ENCODE results near the gene VGLL4.

Gene VGLL4

GRCh38 chr3:11612515-11613188 lies 31.1 kb downstream of the VGLL4 start:
- H3K4me3 ChIP-seq (ENCODE audit: low read depth, low read length): no peak overlapping the region
- H3K79me1 ChIP-seq (ENCODE audit: low read length): peaks cover 2% of the 10 kb centered on the region
- peak overlapping the region; percentile 11 for H2BK12ac ChIP-seq (ENCODE audit: low read length)
- H3K27me3 ChIP-seq (ENCODE audit: insufficient read depth, low read length): no peaks in the 10 kb centered on the region
- H3K14ac ChIP-seq (ENCODE audit: low read length): no peak overlapping the region
- no peak overlapping the region for H3K27ac ChIP-seq (ENCODE audit: low read depth, low read length)
- no peak overlapping the region for H3K4me2 ChIP-seq (ENCODE audit: low read length)
- no peak overlapping the region for H4K91ac ChIP-seq (ENCODE audit: low read depth, low read length)
- no peak overlapping the region for H3K9ac ChIP-seq (ENCODE audit: low read length)
- no peaks in the 10 kb centered on the region for H3K9me3 ChIP-seq (ENCODE audit: insufficient read depth, low read depth, low read length)
- no peak for DNase-seq
- H2BK5ac ChIP-seq (ENCODE audit: low read depth, low read length, poor library complexity): no peak overlapping the region
- peaks cover 4 to 8% of the 10 kb centered on the region in 2 experiments for H3K36me3 ChIP-seq (ENCODE audit: control insufficient read depth in 1 of 2, insufficient read depth in 2 of 2, low read length in 2 of 2)
- no CpG with 5 or more reads among the region's 9 CpGs for WGBS (ENCODE audit: extremely low coverage, insufficient coverage, insufficient read length)
- H3K79me2 ChIP-seq (ENCODE audit: control insufficient read depth, insufficient read depth, low read length, poor library complexity): peaks cover 17% of the 10 kb centered on the region
- H4K8ac ChIP-seq (ENCODE audit: low read depth, low read length): no peak overlapping the region
- peak overlapping the region; percentile 64 for H3K4ac ChIP-seq (ENCODE audit: low read depth, low read length)
- no peak overlapping the region for H2AK5ac ChIP-seq (ENCODE audit: low read length)
- no peak overlapping the region for H2BK120ac ChIP-seq (ENCODE audit: insufficient read depth, low read length, poor library complexity)
- H3K4me1 ChIP-seq (ENCODE audit: control insufficient read depth in 1 of 2, insufficient read depth in 2 of 2, low read length in 2 of 2): peaks cover 24 to 32% of the 10 kb centered on the region in 2 experiments
- no peak overlapping the region for H4K12ac ChIP-seq (ENCODE audit: low read depth, low read length)
- no peak overlapping the region for H2AFZ ChIP-seq (ENCODE audit: insufficient read depth, low read length, poor library complexity)
- H3K18ac ChIP-seq (ENCODE audit: low read length): peak overlapping the region; percentile 60
- no peak overlapping the region for H3K23ac ChIP-seq (ENCODE audit: low read length)

DNA sequence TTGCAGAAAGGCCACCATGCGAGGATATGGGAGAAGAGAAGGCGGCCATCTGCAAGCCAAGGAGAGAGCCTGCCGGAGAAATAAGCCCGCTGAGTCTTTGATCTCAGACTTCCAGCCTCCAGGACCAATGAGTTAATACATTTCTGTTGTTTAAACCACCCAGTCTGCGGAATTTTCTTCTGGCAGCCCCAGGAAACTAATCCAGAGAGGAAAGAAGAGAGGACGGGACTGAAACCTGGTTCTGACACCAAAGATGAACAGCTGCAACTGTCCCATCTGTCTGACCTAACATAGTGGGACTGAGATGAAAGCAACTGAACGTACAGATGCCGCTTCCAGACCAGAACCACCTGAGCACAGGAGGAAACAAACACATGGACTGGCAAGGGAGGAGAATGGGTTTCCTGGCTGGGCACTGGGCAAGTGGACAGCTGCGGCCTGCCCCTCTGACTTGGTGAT lies 32.3 kb downstream of the VGLL4 start:
- Histone ChIP-seq H3K23ac (ENCODE audit: low read length) (no peak overlapping the region), H3K36me3 (ENCODE audit: control insufficient read depth in 1 of 2, insufficient read depth in 2 of 2, low read length in 2 of 2) (peaks cover 4 to 8% of the 10 kb centered on the region in 2 experiments), H3K4me2 (ENCODE audit: low read length) (no peak overlapping the region), H3K4me1 (ENCODE audit: control insufficient read depth in 1 of 2, insufficient read depth in 2 of 2, low read length in 2 of 2) (peaks cover 20 to 26% of the 10 kb centered on the region in 2 experiments), H4K12ac (ENCODE audit: low read depth, low read length) (no peak overlapping the region), H2BK120ac (ENCODE audit: insufficient read depth, low read length, poor library complexity) (no peak overlapping the region), H3K79me2 (ENCODE audit: control insufficient read depth, insufficient read depth, low read length, poor library complexity) (peaks cover 14% of the 10 kb centered on the region), H3K4ac (ENCODE audit: low read depth, low read length) (peak overlapping the region; percentile 1), H3K9me3 (ENCODE audit: insufficient read depth, low read depth, low read length) (no peaks in the 10 kb centered on the region), H2AFZ (ENCODE audit: insufficient read depth, low read length, poor library complexity) (no peak overlapping the region), H4K8ac (ENCODE audit: low read depth, low read length) (no peak overlapping the region), H3K9ac (ENCODE audit: low read length) (no peak overlapping the region), H2AK5ac (ENCODE audit: low read length) (no peak overlapping the region), H2BK12ac (ENCODE audit: low read length) (no peak overlapping the region), H3K4me3 (ENCODE audit: low read depth, low read length) (no peak overlapping the region), H2BK5ac (ENCODE audit: low read depth, low read length, poor library complexity) (no peak overlapping the region), H3K27ac (ENCODE audit: low read depth, low read length) (no peak overlapping the region), H3K79me1 (ENCODE audit: low read length) (peaks cover 2% of the 10 kb centered on the region), H4K91ac (ENCODE audit: low read depth, low read length) (no peak overlapping the region), H3K14ac (ENCODE audit: low read length) (no peak overlapping the region), H3K18ac (ENCODE audit: low read length) (peak overlapping the region; percentile 1), H3K27me3 (ENCODE audit: insufficient read depth, low read length) (no peaks in the 10 kb centered on the region)
- DNase-seq: no peak
- WGBS (ENCODE audit: extremely low coverage, insufficient coverage, insufficient read length): no CpG with 5 or more reads among the region's 9 CpGs

DNA sequence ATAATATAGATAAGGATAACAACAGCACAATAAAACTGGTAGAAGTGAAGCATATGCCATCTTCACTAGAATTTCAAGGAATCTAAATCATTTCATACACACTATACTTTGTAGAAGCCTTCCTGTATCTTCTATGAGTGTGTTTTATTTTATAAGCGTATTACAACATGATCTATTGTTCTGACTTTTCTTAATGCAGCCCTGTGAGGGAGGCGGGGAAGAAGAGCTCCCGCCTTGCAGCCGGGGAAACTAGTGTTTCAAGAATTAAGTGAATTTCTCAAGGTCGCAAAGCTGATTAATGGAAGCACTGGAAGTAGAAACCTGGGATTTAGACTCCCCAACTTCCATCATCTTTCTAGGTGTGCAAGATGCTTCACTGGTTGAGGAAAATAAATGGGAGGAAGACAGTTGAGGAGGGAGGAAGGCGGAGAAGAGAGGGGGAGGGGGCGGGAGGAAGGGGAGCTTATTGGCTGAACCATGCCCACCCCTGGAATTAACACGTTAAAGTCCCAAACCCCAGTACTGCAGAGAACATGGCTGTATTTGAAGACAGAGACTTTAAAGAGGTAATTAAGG lies 32.9 kb downstream of the VGLL4 start:
- H3K23ac ChIP-seq (ENCODE audit: low read length): no peak overlapping the region
- no CpG with 5 or more reads among the region's 8 CpGs for WGBS (ENCODE audit: extremely low coverage, insufficient coverage, insufficient read length)

DNA sequence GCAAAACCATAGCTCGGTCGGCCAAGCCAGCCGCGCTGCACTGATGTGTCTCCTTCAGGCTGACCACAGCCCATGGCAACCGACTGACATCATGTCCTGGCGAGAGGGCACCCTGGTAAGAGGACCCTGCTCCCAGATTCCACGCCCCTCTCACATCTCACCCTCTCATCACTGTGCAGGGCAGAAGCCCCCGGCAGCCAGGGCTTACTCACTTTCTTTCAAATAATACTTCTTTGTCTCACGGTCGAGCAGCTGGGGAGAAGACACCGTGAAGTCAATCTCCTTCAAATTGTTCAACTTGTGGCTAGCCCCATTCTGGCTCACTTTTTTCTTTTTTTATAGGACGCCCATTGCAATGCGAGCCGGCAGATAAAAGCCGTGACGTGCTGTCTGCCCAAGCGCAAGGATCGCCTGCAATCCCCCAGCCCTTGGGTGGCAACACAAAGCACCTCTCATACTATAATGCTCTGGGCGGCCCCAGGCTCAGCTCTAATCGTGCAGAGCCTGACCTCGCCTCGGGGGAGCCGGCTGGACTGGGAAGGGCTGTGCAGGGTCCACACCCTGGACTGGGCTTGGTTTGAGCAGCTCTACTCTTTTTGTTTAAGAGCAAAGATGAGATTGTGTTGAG lies 33.6 kb downstream of the VGLL4 start:
- Histone ChIP-seq H3K79me1 (ENCODE audit: low read length) (no peaks in the 10 kb centered on the region), H2AK5ac (ENCODE audit: low read length) (no peak overlapping the region), H3K79me2 (ENCODE audit: control insufficient read depth, insufficient read depth, low read length, poor library complexity) (peaks cover 12% of the 10 kb centered on the region), H3K27ac (ENCODE audit: low read depth, low read length) (peak overlapping the region; percentile 21), H2AFZ (ENCODE audit: insufficient read depth, low read length, poor library complexity) (peak overlapping the region; percentile 74), H2BK5ac (ENCODE audit: low read depth, low read length, poor library complexity) (peak overlapping the region; percentile 51), H3K27me3 (ENCODE audit: insufficient read depth, low read length) (no peaks in the 10 kb centered on the region), H4K91ac (ENCODE audit: low read depth, low read length) (no peak overlapping the region), H3K9me3 (ENCODE audit: insufficient read depth, low read depth, low read length) (no peaks in the 10 kb centered on the region), H3K23ac (ENCODE audit: low read length) (no peak overlapping the region), H4K12ac (ENCODE audit: low read depth, low read length) (peak overlapping the region; percentile 24), H3K4me3 (ENCODE audit: low read depth, low read length) (no peak overlapping the region), H3K36me3 (ENCODE audit: control insufficient read depth in 1 of 2, insufficient read depth in 2 of 2, low read length in 2 of 2) (peaks cover 4 to 8% of the 10 kb centered on the region in 2 experiments), H2BK120ac (ENCODE audit: insufficient read depth, low read length, poor library complexity) (peak overlapping the region; percentile 1), H3K4me2 (ENCODE audit: low read length) (peak overlapping the region; percentile 12), H4K8ac (ENCODE audit: low read depth, low read length) (peak overlapping the region; percentile 0), H3K9ac (ENCODE audit: low read length) (no peak overlapping the region), H3K4me1 (ENCODE audit: control insufficient read depth in 1 of 2, insufficient read depth in 2 of 2, low read length in 2 of 2) (peaks cover 14 to 22% of the 10 kb centered on the region in 2 experiments), H3K18ac (ENCODE audit: low read length) (no peak overlapping the region), H2BK12ac (ENCODE audit: low read length) (no peak overlapping the region), H3K14ac (ENCODE audit: low read length) (no peak overlapping the region), H3K4ac (ENCODE audit: low read depth, low read length) (peak overlapping the region; percentile 60)
- no CpG with 5 or more reads among the region's 23 CpGs for WGBS (ENCODE audit: extremely low coverage, insufficient coverage, insufficient read length)
- DNase-seq: no peak

More for the DNA sequence above, 32.9 kb downstream of the VGLL4 start:
- no peak overlapping the region for H3K4me2 ChIP-seq (ENCODE audit: low read length)
- no peak overlapping the region for H3K14ac ChIP-seq (ENCODE audit: low read length)
- peaks cover 14 to 22% of the 10 kb centered on the region in 2 experiments for H3K4me1 ChIP-seq (ENCODE audit: control insufficient read depth in 1 of 2, insufficient read depth in 2 of 2, low read length in 2 of 2)
- H2BK12ac ChIP-seq (ENCODE audit: low read length): no peak overlapping the region
- no peak for DNase-seq
- H2BK5ac ChIP-seq (ENCODE audit: low read depth, low read length, poor library complexity): no peak overlapping the region
- H4K8ac ChIP-seq (ENCODE audit: low read depth, low read length): no peak overlapping the region
- peaks cover 4 to 8% of the 10 kb centered on the region in 2 experiments for H3K36me3 ChIP-seq (ENCODE audit: control insufficient read depth in 1 of 2, insufficient read depth in 2 of 2, low read length in 2 of 2)
- H2AFZ ChIP-seq (ENCODE audit: insufficient read depth, low read length, poor library complexity): no peak overlapping the region
- H4K91ac ChIP-seq (ENCODE audit: low read depth, low read length): no peak overlapping the region
- no peak overlapping the region for H4K12ac ChIP-seq (ENCODE audit: low read depth, low read length)
- no peak overlapping the region for H3K18ac ChIP-seq (ENCODE audit: low read length)
- H3K9ac ChIP-seq (ENCODE audit: low read length): no peak overlapping the region
- peaks cover under 1% of the 10 kb centered on the region for H3K79me1 ChIP-seq (ENCODE audit: low read length)
- peaks cover 12% of the 10 kb centered on the region for H3K79me2 ChIP-seq (ENCODE audit: control insufficient read depth, insufficient read depth, low read length, poor library complexity)
- H2BK120ac ChIP-seq (ENCODE audit: insufficient read depth, low read length, poor library complexity): no peak overlapping the region
- H3K4me3 ChIP-seq (ENCODE audit: low read depth, low read length): no peak overlapping the region
- no peak overlapping the region for H3K4ac ChIP-seq (ENCODE audit: low read depth, low read length)
- no peaks in the 10 kb centered on the region for H3K9me3 ChIP-seq (ENCODE audit: insufficient read depth, low read depth, low read length)
- peak overlapping the region; percentile 21 for H3K27ac ChIP-seq (ENCODE audit: low read depth, low read length)
- no peaks in the 10 kb centered on the region for H3K27me3 ChIP-seq (ENCODE audit: insufficient read depth, low read length)
- no peak overlapping the region for H2AK5ac ChIP-seq (ENCODE audit: low read length)
